Amniotic epithelial cell (primary cell): ENCODE results near the gene STRBP.
A peak's percentile ranks its signal among the peaks of the same experiment; 100 is the strongest.
"Not testable (repeated sequence)": the region's sequence is repeated elsewhere in the genome, so short reads cannot be mapped to it uniquely, and the experiment has no call there.

Source experiments
- DNase-seq: peaks from one replicate; pipeline ENCODE4 v3.0.0-alpha.2; 2010; ENCODE audit warnings: low read depth

Gene STRBP

GRCh38 chr9:123248630-123249029 is 19.8 kb downstream of the STRBP start:
- no peak for DNase-seq

- no peak for DNase-seq
Measured at GRCh38 chr9:123246534-123246933, 21.9 kb downstream of the STRBP start.

GRCh38 chr9:123239726-123240125 is 28.7 kb downstream of the STRBP start:
- no peak for DNase-seq

DNA sequence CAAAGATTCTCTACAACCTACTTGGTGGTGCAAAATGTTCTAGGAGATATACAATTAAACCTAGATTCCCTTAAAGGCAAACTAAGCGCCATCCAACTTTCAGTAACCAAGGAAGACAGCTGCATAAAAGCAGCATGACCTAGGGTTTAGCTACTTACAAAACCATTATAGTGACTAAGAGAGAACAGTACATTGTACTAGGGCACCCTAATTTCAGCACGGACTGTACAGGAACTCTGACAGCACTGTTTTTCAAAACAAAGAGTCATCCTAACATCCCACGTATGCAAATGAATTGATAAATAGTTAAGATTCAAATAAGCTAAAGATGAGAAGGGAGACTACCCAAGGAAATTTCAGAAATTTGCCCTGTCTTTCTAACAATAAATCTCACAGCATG is 30.0 kb downstream of the STRBP start:
- peak; percentile 54 for DNase-seq

- no peak for DNase-seq
Measured at GRCh38 chr9:123237220-123237619, 31.2 kb downstream of the STRBP start.

GRCh38 chr9:123235448-123235847 is 32.9 kb downstream of the STRBP start:
- no peak for DNase-seq

GRCh38 chr9:123234853-123235252 is 33.5 kb downstream of the STRBP start:
- DNase-seq = no peak

GRCh38 chr9:123232332-123232731 is 36.1 kb downstream of the STRBP start:
- DNase-seq = no peak

- no peak for DNase-seq
Measured at GRCh38 chr9:123231421-123231820, 37.0 kb downstream of the STRBP start.

DNA sequence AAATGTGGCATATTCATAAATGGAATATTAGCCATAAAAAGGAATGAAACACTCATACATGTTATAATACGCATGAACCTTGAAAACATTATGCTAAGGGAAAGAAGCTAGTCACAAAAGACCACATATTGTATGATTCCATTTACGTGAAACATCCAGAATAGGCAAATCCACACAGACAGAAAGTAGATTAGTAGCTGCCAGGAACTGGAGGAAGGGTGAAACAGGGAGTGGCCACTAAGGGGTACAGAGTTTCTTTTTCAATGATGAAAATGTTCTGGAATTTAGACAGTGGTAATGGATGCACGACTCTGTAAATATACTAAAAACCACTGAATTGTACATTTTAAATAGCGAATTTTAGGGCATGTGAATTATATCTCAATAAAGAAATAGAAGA is 39.4 kb downstream of the STRBP start:
- DNase-seq = no peak

DNA sequence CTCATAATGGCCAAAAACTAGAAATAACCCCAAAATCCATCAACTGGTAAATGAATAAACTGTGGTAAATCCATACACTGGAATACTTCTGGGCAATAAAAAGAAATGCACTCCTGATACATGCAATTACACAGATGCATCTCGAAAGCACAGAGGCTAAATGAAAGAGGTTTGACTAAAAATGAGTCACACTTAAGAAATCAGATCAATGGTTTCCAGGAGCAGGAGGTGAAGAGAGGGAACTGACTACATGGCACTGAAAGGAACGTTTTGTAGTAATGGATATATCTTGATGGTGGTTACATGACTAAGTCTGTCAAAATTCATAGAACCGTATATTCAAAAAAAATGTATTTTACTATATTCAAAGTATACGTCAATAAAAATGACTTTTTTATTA is 42.4 kb downstream of the STRBP start:
- peak; percentile 2 for DNase-seq

DNA sequence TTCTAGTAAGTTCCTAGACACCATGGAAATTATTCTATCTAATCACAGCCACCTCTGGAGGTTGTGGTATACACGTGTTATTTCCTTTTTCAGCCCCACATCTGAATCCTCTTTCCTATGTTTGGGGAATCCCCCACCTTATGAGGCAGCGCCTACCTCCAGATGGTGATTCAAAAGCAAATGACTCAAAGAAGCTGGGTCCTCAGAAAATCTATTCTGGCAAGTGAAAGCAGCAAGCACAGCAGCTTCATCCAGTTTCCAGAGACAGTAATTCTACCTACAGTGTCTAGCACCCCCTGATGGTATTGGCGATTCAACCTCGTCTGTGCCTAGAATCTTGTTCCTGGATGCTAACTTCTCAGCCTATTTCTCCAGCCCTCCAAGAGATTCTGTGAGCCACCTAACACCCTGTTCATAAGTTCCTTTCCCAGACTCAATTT is 43.0 kb downstream of the STRBP start:
- DNase-seq = peak; percentile 75

- DNase-seq = no peak
Measured at GRCh38 chr9:123220127-123220526, 48.3 kb downstream of the STRBP start.

- DNase-seq = no peak
Measured at GRCh38 chr9:123218831-123219230, 49.6 kb downstream of the STRBP start.

DNA sequence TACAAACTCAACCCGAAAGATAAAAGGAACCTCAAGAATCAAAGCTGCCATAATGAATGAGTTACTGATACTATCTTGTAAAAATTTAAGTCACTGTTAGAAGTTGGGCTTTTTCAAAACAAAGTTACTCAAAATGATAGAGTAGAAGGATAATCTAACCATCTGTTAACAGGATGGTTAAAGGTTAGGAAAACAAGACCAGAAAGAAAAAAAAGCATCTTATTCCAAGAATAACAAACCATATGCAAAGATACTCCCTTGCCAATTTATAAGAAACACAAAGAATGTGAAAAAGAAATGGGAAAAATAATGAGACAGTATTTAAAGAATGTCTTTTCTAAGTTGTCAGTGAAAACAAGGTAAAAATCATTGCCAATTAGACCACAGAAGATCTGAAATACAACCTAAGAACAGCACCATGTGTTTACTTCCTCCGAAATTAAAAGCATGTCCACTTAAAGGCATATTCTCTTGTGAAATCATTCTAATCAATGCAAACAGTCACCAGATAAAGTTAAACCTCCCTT is 51.2 kb downstream of the STRBP start:
- DNase-seq = no peak

DNA sequence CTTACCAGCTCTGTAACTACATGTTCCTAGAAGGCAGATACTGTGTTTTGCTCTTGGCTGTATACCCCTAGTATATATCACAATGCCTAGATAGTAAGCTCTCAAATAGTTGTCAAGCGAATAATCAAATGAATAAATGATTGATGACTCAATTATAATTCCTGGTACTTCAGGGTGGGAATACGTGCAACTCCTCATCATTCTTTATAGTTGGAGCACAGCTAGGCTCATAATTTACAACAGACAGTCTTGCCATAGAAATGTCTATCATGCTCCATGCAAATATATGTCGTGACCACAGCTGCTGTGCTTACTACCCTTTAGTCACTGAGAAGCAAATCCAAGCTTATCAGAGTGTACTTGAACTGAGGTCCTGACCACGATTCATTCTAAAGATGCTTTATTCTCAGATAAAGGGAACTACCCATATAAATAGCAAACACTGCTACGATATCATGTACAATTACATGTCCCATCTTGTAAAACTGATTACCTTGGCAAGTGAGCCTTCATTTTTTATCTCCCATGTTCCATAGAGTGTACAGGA is 52.1 kb downstream of the STRBP start:
- DNase-seq = peak; percentile 34

DNA sequence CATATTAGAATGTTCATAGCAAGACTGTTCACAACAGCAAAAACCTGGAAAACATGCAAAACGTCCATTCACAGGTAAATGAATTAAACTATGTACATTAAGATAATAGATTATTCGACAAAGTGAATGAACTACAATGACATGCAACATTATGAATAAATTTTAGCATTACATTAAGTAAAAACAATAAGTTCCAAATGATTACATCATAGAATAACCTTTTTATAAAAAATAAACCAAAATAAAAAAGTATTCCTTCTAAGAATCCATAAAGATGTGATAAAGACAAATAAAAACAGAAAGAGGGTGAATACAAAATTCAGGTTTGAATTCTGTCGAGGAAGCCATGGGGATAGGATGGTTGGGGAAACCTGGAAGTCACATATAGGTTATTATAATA is 57.3 kb downstream of the STRBP start:
- DNase-seq = no peak

GRCh38 chr9:123208626-123209174 is 59.7 kb downstream of the STRBP start:
- no peak for DNase-seq

GRCh38 chr9:123206065-123206464 is 62.3 kb downstream of the STRBP start:
- DNase-seq = no peak

- no peak for DNase-seq
Measured at GRCh38 chr9:123201083-123201482, 67.3 kb downstream of the STRBP start.

DNA sequence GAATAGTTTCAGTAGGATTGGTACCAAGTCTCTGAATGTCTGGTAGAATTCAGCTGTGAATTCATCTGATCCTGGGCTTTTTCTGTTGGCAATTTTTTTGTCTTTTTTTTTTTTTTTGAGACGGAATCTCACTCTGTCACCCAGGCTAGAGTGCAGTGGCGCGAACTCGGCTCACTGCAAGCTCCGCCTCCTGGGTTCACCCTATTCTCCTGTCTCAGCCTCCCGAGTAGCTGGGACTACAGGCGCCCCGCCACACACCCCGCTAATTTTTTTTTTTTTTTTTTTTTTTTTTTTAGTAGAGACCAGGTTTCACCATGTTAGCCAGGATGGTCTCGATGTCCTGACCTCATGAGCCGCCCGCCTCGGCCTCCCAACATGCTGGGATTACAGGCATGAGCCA is 67.9 kb downstream of the STRBP start:
- not testable (repeated sequence) for DNase-seq

DNA sequence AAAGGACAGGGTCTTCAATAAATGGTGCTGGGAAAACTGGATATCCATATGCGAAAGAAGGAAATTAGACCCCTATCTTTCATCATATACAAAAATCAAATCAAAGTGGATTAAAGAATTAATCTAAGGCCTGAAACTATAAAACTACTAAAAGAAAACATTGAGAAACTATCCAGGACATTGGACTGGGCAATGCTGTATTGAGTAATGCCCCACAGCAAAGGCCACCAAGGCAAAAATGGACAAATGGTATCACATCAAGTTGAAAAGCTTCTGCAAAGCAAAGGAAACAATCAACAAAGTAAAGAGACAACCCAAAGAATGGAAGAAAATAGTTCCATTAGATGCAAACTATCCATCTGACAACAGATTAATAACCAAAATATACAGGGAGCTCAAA is 72.3 kb downstream of the STRBP start:
- no peak for DNase-seq

DNA sequence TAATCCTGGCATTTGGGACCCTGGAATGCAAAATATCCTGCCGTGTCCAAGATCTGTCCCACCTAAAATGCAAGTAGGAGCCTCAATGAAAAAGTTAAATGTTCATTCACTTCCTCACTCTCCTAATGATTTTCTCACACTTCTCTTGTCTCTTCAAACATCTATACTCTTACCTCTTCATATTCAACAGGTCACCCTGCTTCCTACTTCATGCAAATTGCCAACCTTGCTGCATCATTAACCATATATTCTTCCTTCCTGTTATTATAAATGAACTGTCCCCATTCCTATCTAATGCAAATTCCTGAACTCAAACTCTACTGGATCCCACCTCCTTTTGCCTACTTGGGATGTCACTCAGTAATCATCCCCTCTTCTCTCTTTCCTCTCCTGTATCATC is 74.4 kb downstream of the STRBP start:
- no peak for DNase-seq

- DNase-seq = no peak
Measured at GRCh38 chr9:123191680-123192079, 76.7 kb downstream of the STRBP start.
